ENCODE measurements around the gene OBSCN.

Gene OBSCN

DNA sequence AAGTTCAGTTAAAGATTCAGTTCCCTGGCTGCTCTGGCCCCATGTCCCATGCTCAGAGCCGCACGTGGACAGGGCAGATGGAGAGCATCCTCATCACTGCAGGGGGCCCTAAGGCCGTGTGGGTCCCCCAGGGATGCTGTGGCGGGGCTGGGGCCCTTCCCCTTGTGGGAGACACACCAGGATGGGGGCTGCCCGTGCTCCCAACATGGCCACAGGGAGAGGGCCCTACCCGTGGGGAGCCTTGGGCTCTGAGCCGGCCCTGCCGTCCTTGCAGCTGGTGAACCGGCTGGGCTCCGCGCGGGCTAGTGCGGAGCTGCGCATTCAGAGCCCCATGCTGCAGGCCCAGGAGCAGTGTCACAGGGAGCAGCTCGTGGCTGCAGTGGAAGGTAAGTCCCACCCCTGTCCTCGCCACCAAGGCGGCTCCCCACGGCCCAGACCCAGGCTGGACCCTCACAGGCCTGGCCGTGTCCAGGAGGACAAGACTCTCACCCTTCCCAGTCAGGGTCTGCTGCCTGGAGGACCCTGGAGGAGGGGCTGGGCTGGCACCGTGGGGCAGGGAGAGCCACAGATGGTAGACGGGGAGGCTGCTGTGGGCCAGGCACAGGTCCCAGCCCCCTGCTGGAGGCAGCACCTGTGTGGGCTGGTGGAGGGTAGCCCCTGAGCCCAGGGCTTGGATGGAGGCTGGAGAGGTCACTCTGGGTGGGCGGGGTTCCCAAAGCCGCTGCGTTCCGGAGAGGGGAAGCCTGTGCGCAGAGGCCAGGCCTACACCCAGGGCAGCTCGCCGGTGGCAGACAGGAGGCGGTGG lies 145.0 kb downstream of the OBSCN start:
- TF ChIP-seq, protein P1, sequence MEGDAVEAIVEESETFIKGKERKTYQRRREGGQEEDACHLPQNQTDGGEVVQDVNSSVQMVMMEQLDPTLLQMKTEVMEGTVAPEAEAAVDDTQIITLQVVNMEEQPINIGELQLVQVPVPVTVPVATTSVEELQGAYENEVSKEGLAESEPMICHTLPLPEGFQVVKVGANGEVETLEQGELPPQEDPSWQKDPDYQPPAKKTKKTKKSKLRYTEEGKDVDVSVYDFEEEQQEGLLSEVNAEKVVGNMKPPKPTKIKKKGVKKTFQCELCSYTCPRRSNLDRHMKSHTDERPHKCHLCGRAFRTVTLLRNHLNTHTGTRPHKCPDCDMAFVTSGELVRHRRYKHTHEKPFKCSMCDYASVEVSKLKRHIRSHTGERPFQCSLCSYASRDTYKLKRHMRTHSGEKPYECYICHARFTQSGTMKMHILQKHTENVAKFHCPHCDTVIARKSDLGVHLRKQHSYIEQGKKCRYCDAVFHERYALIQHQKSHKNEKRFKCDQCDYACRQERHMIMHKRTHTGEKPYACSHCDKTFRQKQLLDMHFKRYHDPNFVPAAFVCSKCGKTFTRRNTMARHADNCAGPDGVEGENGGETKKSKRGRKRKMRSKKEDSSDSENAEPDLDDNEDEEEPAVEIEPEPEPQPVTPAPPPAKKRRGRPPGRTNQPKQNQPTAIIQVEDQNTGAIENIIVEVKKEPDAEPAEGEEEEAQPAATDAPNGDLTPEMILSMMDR (IDR thresholded peaks at IDR 0.05; ENCODE audit: low read depth, low read length): no peak
- no peak for DNase-seq
- no peaks in the 10 kb centered on the region for H3K27me3 ChIP-seq
- H3K9me3 ChIP-seq: no peaks in the 10 kb centered on the region
- H3K36me3 ChIP-seq: no peaks in the 10 kb centered on the region
- H3K4me1 ChIP-seq: no peaks in the 10 kb centered on the region
- no peak overlapping the region for H3K4me3 ChIP-seq (ENCODE audit: low read depth, low read length)

DNA sequence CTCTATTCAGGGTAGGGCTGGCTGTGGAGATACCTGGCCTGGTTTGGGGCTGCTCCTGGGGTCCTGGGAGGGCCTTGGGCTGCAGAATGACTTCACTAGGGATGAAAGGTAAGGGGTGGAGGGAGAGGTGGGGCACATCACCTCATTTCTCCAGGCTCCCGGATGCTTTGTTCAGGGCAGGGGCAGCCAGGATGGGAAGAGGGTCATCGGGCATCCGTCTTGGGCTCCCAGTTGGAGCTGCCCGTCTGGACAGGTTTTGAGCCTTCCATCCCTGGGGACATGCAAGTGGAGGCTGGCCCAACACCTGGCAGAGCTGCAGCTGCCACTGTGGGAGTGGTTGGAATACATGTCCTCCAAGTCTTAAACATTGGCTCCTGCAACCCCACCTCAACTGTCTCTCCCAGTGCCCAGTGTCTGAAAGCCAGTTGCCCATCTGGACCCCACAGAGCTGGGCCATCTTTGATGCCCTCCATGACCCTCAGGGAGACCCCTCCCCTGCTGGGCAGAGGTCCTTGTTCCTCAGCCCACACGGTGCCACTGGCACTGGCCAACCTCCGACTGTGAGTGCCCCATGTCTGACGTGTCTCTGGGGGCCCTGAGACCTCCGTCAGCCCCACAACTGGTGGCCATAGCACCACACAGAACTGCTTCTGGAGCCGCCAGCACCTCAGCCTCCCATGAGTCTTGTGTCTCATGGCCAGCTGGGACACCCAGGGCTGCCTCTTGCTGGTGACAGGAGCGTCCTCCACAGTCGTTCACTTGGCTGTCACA lies 145.9 kb downstream of the OBSCN start:
- no peaks in the 10 kb centered on the region for H3K36me3 ChIP-seq
- DNase-seq: no peak
- H3K9me3 ChIP-seq: no peaks in the 10 kb centered on the region
- no peak overlapping the region for H3K4me3 ChIP-seq (ENCODE audit: low read depth, low read length)
- TF ChIP-seq, protein P1 (IDR thresholded peaks at IDR 0.05; ENCODE audit: low read depth, low read length): no peak
- H3K27me3 ChIP-seq: no peaks in the 10 kb centered on the region
- no peaks in the 10 kb centered on the region for H3K4me1 ChIP-seq

DNA sequence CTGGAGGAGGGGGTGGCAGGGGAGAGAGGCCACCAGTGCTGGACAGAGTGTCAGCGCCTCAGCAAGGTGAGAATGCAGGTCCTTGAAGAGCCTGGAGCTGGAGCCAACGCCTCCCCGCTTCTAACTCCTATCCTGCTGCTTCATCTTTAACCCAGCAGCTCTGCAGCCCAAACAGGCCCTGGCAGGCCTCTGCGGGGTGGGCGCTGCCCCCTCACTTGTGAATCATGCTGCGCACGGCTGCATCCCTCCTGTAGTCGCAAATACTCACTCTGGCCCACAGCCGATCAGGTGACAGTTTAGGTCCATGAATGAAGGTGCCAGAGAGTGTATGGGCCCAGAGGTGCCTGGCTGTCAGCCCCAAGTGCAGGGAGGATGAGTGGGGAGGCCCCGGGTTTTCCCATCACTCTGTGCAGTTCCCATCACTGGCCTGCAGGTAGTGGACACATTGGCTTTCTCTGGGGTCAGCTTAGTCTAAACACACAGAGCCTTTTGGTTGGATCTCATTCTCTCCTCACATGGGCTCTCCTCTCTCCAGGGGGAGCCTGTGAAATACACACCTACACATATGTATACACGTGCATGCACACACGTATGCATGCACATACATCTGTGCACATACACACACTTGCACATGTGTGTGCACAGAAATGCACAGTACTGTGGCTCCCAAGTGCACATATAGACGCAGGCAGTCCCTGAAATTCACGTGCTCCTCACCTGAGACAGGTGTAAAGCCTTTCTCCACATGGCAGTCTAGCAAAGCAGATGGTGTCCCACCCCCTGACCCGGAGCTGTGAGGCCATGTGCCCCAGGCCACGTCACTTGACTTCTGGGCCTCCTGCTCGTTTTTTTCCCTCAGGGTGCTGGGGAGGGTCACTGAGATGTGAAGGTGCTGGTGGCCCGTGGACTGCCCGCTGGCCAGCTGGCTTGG lies 146.8 kb downstream of the OBSCN start:
- Histone ChIP-seq H3K4me3 (ENCODE audit: low read depth, low read length) (no peak overlapping the region), H3K36me3 (no peaks in the 10 kb centered on the region), H3K4me1 (no peaks in the 10 kb centered on the region), H3K9me3 (no peaks in the 10 kb centered on the region), H3K27me3 (no peaks in the 10 kb centered on the region)
- no peak for DNase-seq
- TF ChIP-seq, protein P1 (IDR thresholded peaks at IDR 0.05; ENCODE audit: low read depth, low read length): no peak

DNA sequence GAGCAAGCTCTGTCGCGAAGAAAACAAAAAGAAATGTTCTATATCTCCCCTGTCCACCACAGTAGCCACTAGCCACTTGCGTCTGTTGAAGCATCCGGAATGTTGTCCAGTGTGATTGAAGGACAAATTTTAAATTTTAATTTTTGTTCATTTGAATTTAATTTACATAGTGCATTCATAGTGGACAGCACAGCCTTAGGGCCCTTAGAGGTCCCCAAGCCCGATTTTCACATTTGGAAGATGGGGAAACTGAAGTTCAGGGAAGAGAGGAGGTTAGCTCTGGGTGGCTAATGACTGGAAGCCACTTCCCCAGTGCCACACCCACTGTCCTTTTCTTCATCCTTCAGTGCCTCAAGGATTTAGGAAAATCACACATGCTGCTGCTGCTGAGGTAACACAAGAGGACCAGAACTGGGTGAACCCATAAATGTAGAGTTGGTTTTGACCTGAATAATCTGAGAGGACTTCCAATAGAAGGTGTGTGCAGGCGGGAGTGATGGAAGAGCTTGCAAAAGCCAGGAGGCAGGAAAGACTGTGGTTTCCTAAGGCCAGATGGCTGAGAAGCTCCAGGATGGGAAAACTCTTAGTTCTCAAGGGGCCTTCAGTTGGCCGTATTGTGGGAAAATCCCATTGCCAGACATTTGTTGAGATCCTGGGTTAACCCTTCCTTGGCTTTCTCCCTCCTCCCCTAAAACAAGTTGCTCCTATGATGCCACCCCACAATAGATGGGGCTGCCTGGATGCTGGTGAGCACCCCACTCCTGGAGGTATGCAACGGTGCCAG lies 149.2 kb downstream of the OBSCN start:
- DNase-seq: no peak
- no peaks in the 10 kb centered on the region for H3K9me3 ChIP-seq
- H3K4me1 ChIP-seq: no peaks in the 10 kb centered on the region
- no peaks in the 10 kb centered on the region for H3K36me3 ChIP-seq
- TF ChIP-seq, protein P1 (IDR thresholded peaks at IDR 0.05; ENCODE audit: low read depth, low read length): no peak
- no peak overlapping the region for H3K4me3 ChIP-seq (ENCODE audit: low read depth, low read length)
- no peaks in the 10 kb centered on the region for H3K27me3 ChIP-seq

GRCh38 chr1:228358039-228358763 lies 150.4 kb downstream of the OBSCN start:
- Histone ChIP-seq H3K9me3 (no peaks in the 10 kb centered on the region), H3K4me3 (ENCODE audit: low read depth, low read length) (no peak overlapping the region), H3K27me3 (no peaks in the 10 kb centered on the region), H3K36me3 (no peaks in the 10 kb centered on the region), H3K4me1 (no peaks in the 10 kb centered on the region)
- DNase-seq: no peak
- TF ChIP-seq, protein P1 (IDR thresholded peaks at IDR 0.05; ENCODE audit: low read depth, low read length): no peak
